ENCODE measurements around the gene SGSM2.

SGSM2 gene

GRCh38 chr17:2369039-2369438, 31.7 kb downstream of the SGSM2 start:
- DNase-seq: no peak

- no peak for DNase-seq
Measured at GRCh38 chr17:2369551-2370210, 32.4 kb downstream of the SGSM2 start.

GRCh38 chr17:2370211-2370589, 32.9 kb downstream of the SGSM2 start:
- DNase-seq: no peak

GRCh38 chr17:2371183-2372130, 34.2 kb downstream of the SGSM2 start:
- no peak for DNase-seq

GRCh38 chr17:2372180-2372579, 34.9 kb downstream of the SGSM2 start:
- no peak for DNase-seq

- no peak for DNase-seq
Measured at GRCh38 chr17:2372681-2373080, 35.4 kb downstream of the SGSM2 start.

GRCh38 chr17:2373179-2373578, 35.9 kb downstream of the SGSM2 start:
- DNase-seq: no peak

- DNase-seq: no peak
Measured at GRCh38 chr17:2374549-2375285, 37.4 kb downstream of the SGSM2 start.

- DNase-seq: no peak
Measured at GRCh38 chr17:2375406-2375805, 38.1 kb downstream of the SGSM2 start.

- no peak for DNase-seq
Measured at GRCh38 chr17:2376107-2376506, 38.8 kb downstream of the SGSM2 start.

GRCh38 chr17:2377659-2378058, 40.4 kb downstream of the SGSM2 start:
- no peak for DNase-seq

- no peak for DNase-seq
Measured at GRCh38 chr17:2378905-2379304, 41.6 kb downstream of the SGSM2 start.

- no peak for DNase-seq
Measured at GRCh38 chr17:2379489-2380225, 42.4 kb downstream of the SGSM2 start.

GRCh38 chr17:2380226-2380922, 43.1 kb downstream of the SGSM2 start:
- no peak for DNase-seq

- no peak for DNase-seq
Measured at GRCh38 chr17:2380950-2381649, 43.8 kb downstream of the SGSM2 start.

GRCh38 chr17:2383628-2384167, 46.4 kb downstream of the SGSM2 start:
- DNase-seq: no peak

GRCh38 chr17:2384439-2385127, 47.3 kb downstream of the SGSM2 start:
- no peak for DNase-seq

- DNase-seq: no peak
Measured at GRCh38 chr17:2385240-2386210, 48.2 kb downstream of the SGSM2 start.

GRCh38 chr17:2386400-2387085, 49.2 kb downstream of the SGSM2 start:
- DNase-seq: no peak
